CD14-positive monocyte (primary cell): ENCODE measurements around the gene INHA. TPM values are rescaled to one million over a fixed set of nuclear protein-coding genes. Genes with fewer than 3 reads are reported as not detected.

Experiments used
- DNase-seq, 3 donors: peaks; one replicate each; pipeline ENCODE4 v3.0.0-alpha.2; 2011 to 2022
- H2AFZ ChIP-seq: 2 replicates; pipeline ENCODE4 v1.6.0; 2012; ENCODE audit warnings: mild to moderate bottlenecking, low read depth, low read length, inconsistent platforms; ENCODE audit not compliant: insufficient read depth, poor library complexity, severe bottlenecking
- H3K27ac ChIP-seq, 2 donors: 1 replicate in 1 of 2; 2 replicates in 1 of 2; pipeline ENCODE4 v1.5.1; 2012 to 2013; ENCODE audit warnings: low read length in 2 of 2, control low read depth in 1 of 2, inconsistent platforms in 1 of 2, low read depth in 1 of 2, mild to moderate bottlenecking in 1 of 2
- H3K27me3 ChIP-seq, 2 donors: one replicate each; pipeline versions ENCODE4 v1.6.0 to v1.6.1; 2011 to 2013; ENCODE audit warnings: low read length in 2 of 2; ENCODE audit not compliant: control insufficient read depth in 2 of 2, insufficient read depth in 2 of 2
- H3K36me3 ChIP-seq, 2 donors: replicated peaks in 1 of 2; 1 replicate in 1 of 2; 2 replicates in 1 of 2; pipeline versions ENCODE4 v1.5.1 to v1.6.1; 2012 to 2013; ENCODE audit warnings: low read length in 2 of 2, control low read depth in 1 of 2, inconsistent platforms in 1 of 2, mild to moderate bottlenecking in 1 of 2; ENCODE audit not compliant: insufficient read depth in 2 of 2, control insufficient read depth in 1 of 2
- H3K4me1 ChIP-seq, 2 donors: 1 replicate in 1 of 2; 2 replicates in 1 of 2; pipeline versions ENCODE4 v1.5.1 to v1.6.1; 2012 to 2013; ENCODE audit warnings: low read length in 2 of 2, control low read depth in 1 of 2, inconsistent platforms in 1 of 2, mild to moderate bottlenecking in 1 of 2, moderate library complexity in 1 of 2; ENCODE audit not compliant: insufficient read depth in 2 of 2, control insufficient read depth in 1 of 2
- H3K4me2 ChIP-seq: replicated peaks from 2 replicates; pipeline ENCODE3; 2012; ENCODE audit warnings: low read length, moderate library complexity, mild to moderate bottlenecking; ENCODE audit not compliant: poor library complexity, severe bottlenecking; ENCODE audit errors: extremely low read depth
- H3K4me3 ChIP-seq, 3 experiments: fragments of 200-600 bp in 1 of 3; sonication (generic) in 1 of 3; replicated peaks in 1 of 3; 1 replicate in 2 of 3; 2 replicates in 1 of 3; pipeline ENCODE4 v1.5.1; 2011 to 2013; ENCODE audit warnings: low read length in 3 of 3, mild to moderate bottlenecking in 3 of 3, control low read depth in 2 of 3, low read depth in 2 of 3, inconsistent platforms in 1 of 3, moderate library complexity in 1 of 3
- H3K79me2 ChIP-seq: 2 replicates; pipeline ENCODE4 v1.6.0; 2012; ENCODE audit warnings: mild to moderate bottlenecking, control low read depth, inconsistent platforms, low read length, moderate library complexity; ENCODE audit not compliant: insufficient read depth
- H3K9ac ChIP-seq: 2 replicates; pipeline ENCODE4 v1.6.0; 2017; ENCODE audit warnings: low read length, mild to moderate bottlenecking; ENCODE audit not compliant: insufficient read depth, poor library complexity, severe bottlenecking
- H3K9me3 ChIP-seq, 2 donors: replicated peaks in 1 of 2; 1 replicate in 1 of 2; 2 replicates in 1 of 2; pipeline versions ENCODE4 v1.5.1 to v1.6.1; 2012 to 2013; ENCODE audit warnings: low read length in 2 of 2, control low read depth in 1 of 2; ENCODE audit not compliant: control insufficient read depth in 1 of 2, insufficient read depth in 1 of 2
- H4K20me1 ChIP-seq: 2 replicates; pipeline ENCODE4 v1.6.0; 2012; ENCODE audit warnings: mild to moderate bottlenecking, low read length, control low read depth, moderate library complexity; ENCODE audit not compliant: insufficient read depth
- H3K27ac Mint-ChIP-seq, 7 donors: one replicate each; pipeline ENCODE4 v1.8.0; 2020; ENCODE audit warnings: mild to moderate bottlenecking in 7 of 7, mixed read lengths in 7 of 7, moderate library complexity in 6 of 7, inconsistent platforms in 2 of 7
- H3K27me3 Mint-ChIP-seq, 3 donors: one replicate each; pipeline ENCODE4 v1.8.0; 2021 to 2022; ENCODE audit warnings: low read depth in 3 of 3, mild to moderate bottlenecking in 3 of 3, mixed read lengths in 3 of 3, moderate library complexity in 3 of 3, inconsistent platforms in 1 of 3
- H3K36me3 Mint-ChIP-seq, 2 donors: one replicate each; pipeline ENCODE4 v1.8.0; 2020; ENCODE audit warnings: mixed read lengths in 2 of 2, inconsistent platforms in 1 of 2, mild to moderate bottlenecking in 1 of 2
- H3K4me1 Mint-ChIP-seq: one replicate; pipeline ENCODE4 v1.8.0; 2020; ENCODE audit warnings: mild to moderate bottlenecking, mixed read lengths
- H3K4me3 Mint-ChIP-seq, 2 donors: one replicate each; pipeline ENCODE4 v1.8.0; 2020; ENCODE audit warnings: mild to moderate bottlenecking in 2 of 2, mixed read lengths in 2 of 2, moderate library complexity in 1 of 2
- H3K9me3 Mint-ChIP-seq, 7 donors: one replicate each; pipeline ENCODE4 v1.8.0; 2020 to 2022; ENCODE audit warnings: mixed read lengths in 7 of 7, mild to moderate bottlenecking in 6 of 7, moderate library complexity in 6 of 7, inconsistent platforms in 2 of 7
- WGBS: methylation state at CpG from one replicate; pipeline ENCODE4 v1.1.5; 2013; ENCODE audit warnings: missing lambda C conversion rate; ENCODE audit not compliant: insufficient coverage; 5-methylcytosine and 5-hydroxymethylcytosine counted together
- intact Hi-C, 2 donors: fragments of 100-400 bp; cut with micrococcal nuclease; formaldehyde crosslinking; loops; one replicate each; pipeline versions ENCODE4 v1.15.0 to v1.15.1; 2023
- polyA plus RNA-seq, 3 donors: library from polyadenylated mRNA; depleted of rRNA in 1 of 3; unstranded in 2 of 3; stranded (reverse) in 1 of 3; fragments of 300-500 nt in 2 of 3; fragments of >200 nt in 1 of 3; fragmentation: Illumina TruSeq in 2 of 3; gene quantifications; 1 replicate in 2 of 3; 2 replicates in 1 of 3; pipeline ENCODE4 v1.2.3, GENCODE V29; 2012 to 2021
- TF ChIP-seq, protein P1 (sequence below): fragments of 200-600 bp; IDR thresholded peaks from one replicate; pipeline ENCODE4 v1.8.0; 2022; ENCODE audit warnings: antibody characterized with exemption, mild to moderate bottlenecking

INHA gene
- polyA plus RNA-seq, 3 donors: not detected

DNA sequence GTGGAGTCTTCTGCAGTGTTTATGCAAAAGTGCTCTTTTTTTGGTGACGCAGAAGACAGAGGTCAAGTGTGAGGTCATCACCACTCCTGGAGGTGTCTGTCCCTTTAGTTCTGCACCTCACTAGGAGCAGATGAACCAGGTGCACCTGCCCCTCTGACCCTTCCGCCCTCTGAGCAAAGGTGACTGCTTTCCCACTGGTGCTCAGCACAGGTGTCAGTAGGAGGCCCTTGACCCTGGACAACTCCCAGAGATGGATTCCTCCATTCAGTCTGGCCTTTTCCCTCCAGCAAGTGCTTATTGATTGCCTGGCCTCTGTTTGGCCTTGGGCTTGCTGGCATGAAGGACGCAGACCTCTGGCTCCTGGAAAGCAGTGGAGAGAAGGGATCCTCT is 46.6 kb downstream of the INHA start:
- no peaks in the 10 kb centered on the region for H4K20me1 ChIP-seq

DNA sequence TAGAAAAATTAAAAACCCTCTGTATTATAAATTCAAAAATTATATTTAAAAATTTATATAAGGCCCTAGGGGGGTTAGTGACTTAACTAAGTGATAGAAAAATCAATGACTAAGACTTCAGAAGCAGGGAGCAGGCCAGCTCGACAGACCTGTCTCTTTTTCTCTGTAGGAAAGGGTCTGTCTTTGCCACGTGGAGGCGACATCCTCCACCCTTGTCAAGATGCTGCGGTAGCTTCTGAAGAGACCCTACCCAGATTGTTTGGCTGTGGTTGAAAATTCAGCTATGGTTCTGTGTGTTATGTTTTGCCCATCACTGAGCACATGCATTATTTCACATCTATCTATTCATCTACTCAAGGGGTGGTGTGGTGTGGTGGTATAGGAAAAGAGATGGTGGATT is 47.1 kb downstream of the INHA start:
- Histone ChIP-seq H3K27ac (no peak overlapping the region), H3K79me2 (no peaks in the 10 kb centered on the region), H3K9ac (no peak overlapping the region), H2AFZ (no peak overlapping the region), H3K36me3 (peaks cover 23 to 30% of the 10 kb centered on the region in 2 donors), H3K4me1 (no peaks in the 10 kb centered on the region), H3K9me3 (no peaks in the 10 kb centered on the region), H3K27me3 (peaks cover 0 to 8% of the 10 kb centered on the region in 2 donors), H3K4me3 (no peak overlapping the region), H4K20me1 (no peaks in the 10 kb centered on the region), H3K4me2 (no peak overlapping the region)
- peaks cover 4% of the 10 kb centered on the region for H3K4me1 Mint-ChIP-seq
- peaks cover 7 to 13% (median 8%) of the 10 kb centered on the region in 3 donors for H3K27me3 Mint-ChIP-seq
- H3K9me3 Mint-ChIP-seq: no peaks in the 10 kb centered on the region
- 67% methylated on average over 1 of the region's 4 CpGs for WGBS
- no peak overlapping the region for H3K4me3 Mint-ChIP-seq
- TF ChIP-seq, protein P1, sequence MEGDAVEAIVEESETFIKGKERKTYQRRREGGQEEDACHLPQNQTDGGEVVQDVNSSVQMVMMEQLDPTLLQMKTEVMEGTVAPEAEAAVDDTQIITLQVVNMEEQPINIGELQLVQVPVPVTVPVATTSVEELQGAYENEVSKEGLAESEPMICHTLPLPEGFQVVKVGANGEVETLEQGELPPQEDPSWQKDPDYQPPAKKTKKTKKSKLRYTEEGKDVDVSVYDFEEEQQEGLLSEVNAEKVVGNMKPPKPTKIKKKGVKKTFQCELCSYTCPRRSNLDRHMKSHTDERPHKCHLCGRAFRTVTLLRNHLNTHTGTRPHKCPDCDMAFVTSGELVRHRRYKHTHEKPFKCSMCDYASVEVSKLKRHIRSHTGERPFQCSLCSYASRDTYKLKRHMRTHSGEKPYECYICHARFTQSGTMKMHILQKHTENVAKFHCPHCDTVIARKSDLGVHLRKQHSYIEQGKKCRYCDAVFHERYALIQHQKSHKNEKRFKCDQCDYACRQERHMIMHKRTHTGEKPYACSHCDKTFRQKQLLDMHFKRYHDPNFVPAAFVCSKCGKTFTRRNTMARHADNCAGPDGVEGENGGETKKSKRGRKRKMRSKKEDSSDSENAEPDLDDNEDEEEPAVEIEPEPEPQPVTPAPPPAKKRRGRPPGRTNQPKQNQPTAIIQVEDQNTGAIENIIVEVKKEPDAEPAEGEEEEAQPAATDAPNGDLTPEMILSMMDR: no peak
- no peak for DNase-seq
- H3K27ac Mint-ChIP-seq: no peak overlapping the region
- peaks cover 28% of the 10 kb centered on the region in 2 donors for H3K36me3 Mint-ChIP-seq
- intact Hi-C loops: loop anchor here in 1 of 2 donors (10.0 kb wide), 1 partner anchor 194 kb away; no protein-coding TSS in a partner anchor

More for the DNA sequence above, 46.6 kb downstream of the INHA start:
- intact Hi-C loops: loop anchor here in 1 of 2 donors (10.0 kb wide), 1 partner anchor 194 kb away; no protein-coding TSS in a partner anchor
- H3K27ac ChIP-seq: no peak overlapping the region
- no peaks in the 10 kb centered on the region for H3K79me2 ChIP-seq
- peaks cover 0 to 4% of the 10 kb centered on the region in 2 donors for H3K27me3 ChIP-seq
- Mint-ChIP-seq H3K27me3 (peaks cover 7 to 10% (median 7%) of the 10 kb centered on the region in 3 donors), H3K4me1 (peaks cover 4% of the 10 kb centered on the region), H3K4me3 (no peak overlapping the region), H3K36me3 (peaks cover 33% of the 10 kb centered on the region in 2 donors), H3K9me3 (no peaks in the 10 kb centered on the region), H3K27ac (no peak overlapping the region)
- no peaks in the 10 kb centered on the region for H3K9me3 ChIP-seq
- H3K4me2 ChIP-seq: no peak overlapping the region
- no peak overlapping the region for H2AFZ ChIP-seq
- no peak overlapping the region for H3K9ac ChIP-seq
- DNase-seq: no peak
- H3K4me1 ChIP-seq: no peaks in the 10 kb centered on the region
- no peak overlapping the region for H3K4me3 ChIP-seq
- H3K36me3 ChIP-seq: peaks cover 28 to 35% of the 10 kb centered on the region in 2 donors
- 100% methylated on average over 1 of the region's 3 CpGs for WGBS
- TF ChIP-seq, protein P1: no peak
